Ammon's horn (tissue), 1 donor: ENCODE data around the gene ISL2.

ENCODE experiments used
- DNase-seq: peaks from one replicate; pipeline ENCODE4 v3.0.0-alpha.2; 2016; ENCODE audit warnings: low spot score

Gene ISL2

DNA sequence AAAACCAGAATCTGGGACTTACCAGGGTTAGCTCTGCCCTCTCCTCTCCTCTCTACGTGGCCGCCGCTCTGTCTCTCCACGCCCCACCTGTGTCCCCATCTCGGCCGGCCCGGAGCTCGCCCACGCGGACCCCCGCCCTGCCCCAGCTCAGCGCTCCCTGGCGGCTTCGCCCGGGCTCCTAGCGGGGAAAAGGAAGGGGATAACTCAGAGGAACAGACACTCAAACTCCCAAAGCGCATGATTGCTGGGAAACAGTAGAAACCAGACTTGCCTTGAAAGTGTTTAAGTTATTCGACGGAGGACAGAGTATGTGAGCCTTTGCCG lies 5.4 kb downstream of the ISL2 start:
- no peak for DNase-seq

DNA sequence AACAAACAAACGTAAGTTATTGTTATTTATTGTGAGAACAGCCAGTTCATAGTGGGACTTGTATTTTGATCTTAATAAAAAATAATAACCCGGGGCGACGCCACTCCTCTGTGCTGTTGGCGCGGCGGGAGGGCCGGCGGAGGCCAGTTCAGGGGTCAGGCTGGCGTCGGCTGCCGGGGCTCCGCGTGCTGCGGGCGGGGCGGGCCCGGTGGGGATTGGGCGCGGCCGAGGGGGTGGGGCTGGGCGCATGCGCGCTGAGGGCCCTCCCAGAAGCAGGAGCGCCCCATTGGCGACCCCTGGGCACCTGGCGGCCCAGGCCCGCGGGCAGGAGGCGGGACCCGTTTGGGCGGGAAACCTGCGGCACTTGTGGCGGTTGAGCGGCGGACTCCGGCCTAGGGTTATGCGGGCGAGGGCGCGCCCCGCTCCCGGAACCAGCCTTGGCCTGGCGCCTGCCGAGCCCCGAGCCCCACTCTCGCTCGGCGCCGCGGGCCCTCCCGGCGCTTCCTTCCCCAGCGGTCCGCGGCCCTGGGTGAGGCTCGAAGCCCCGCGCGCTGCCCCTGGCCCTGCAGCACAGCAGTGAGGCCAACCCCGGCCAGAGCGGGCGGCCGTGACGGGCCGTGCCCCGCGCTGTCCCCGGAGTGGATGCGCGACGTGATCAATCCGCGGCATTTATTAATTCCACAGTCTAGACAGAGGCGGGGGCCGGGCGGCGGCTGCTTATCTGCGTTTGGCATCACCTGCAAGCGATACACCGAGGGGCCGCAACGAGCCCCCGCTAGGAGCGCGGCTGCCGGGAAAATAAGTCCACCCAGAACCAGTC lies 6.0 kb downstream of the ISL2 start:
- DNase-seq, result no peak

DNA sequence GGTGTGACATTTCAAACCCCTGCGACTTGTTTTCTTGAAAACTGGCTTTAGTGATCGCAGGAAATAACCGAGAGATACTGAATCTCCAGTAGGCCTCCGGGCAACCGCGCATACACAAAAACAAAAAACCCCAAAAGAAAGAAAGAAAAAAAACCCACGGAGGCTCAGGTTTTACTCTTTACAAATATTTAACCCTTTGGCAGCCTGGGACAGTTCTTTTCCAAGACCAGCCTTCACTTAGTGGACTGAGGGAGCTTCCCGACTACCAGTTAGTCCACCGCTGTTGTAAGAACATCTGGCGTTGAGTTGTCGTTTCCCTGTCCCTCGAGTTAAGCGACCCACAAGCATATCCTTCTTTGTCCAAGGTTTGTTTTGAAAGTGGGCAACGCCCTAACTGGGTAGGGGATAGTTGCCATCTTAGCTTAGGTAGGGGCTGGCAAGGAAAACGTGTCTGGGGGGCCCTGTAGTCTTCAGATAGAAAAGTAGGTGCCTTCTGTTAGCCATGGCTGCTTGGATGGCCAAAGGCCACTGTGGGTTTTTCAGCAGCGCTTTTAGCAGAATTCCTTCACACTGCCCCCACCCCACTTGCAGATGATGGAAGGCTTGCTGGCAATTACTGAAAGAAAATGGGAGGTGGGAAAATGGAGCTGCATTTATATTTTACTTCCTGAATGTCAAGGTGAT lies 6.9 kb downstream of the ISL2 start:
- DNase-seq, result no peak

DNA sequence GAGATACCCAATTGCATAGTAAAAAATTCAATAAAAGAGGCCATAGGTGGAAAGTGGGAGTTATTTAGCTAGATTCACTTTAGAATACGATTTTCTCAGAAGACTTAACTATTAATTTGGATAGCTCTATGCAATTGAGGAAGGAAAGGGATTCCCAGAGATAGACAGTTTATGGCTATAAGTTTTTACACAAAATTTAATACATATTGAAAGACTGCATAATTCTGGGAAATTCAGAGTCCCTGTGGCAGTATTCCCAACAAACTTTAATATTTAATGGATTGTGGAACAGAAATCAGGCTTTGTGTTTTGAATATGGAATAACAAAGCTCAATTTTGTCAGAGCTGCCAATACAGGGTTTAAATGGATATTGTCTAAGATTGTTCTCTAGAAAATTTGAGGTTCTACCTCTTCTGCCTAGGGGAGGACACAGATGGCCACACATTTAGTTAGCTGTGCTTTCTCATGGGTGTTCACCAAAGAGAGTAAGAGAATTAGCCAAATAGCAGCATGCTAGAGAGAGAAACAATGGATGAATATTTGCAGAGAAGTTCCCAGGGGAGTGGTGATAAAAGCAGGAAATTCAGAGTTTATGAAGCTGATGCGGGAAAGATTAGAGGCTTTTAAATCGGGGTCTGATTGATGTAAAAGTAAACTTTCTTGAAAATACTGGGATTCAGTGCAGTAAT lies 8.5 kb downstream of the ISL2 start:
- DNase-seq, result no peak

DNA sequence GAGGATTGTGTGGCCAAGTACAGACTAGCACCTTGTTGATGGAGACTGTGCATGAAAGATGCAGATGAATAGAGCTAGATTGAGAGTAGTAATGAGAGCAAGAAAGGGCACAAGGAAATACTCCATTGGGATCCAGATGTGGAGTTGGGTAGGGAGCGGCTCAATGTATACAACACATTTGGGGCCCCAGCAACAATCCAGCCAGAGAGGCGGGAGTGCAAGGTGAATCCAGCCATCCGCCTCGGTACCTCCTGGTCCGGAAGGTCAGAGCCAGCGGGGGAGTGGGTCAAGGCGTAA lies 9.0 kb downstream of the ISL2 start:
- no peak for DNase-seq

DNA sequence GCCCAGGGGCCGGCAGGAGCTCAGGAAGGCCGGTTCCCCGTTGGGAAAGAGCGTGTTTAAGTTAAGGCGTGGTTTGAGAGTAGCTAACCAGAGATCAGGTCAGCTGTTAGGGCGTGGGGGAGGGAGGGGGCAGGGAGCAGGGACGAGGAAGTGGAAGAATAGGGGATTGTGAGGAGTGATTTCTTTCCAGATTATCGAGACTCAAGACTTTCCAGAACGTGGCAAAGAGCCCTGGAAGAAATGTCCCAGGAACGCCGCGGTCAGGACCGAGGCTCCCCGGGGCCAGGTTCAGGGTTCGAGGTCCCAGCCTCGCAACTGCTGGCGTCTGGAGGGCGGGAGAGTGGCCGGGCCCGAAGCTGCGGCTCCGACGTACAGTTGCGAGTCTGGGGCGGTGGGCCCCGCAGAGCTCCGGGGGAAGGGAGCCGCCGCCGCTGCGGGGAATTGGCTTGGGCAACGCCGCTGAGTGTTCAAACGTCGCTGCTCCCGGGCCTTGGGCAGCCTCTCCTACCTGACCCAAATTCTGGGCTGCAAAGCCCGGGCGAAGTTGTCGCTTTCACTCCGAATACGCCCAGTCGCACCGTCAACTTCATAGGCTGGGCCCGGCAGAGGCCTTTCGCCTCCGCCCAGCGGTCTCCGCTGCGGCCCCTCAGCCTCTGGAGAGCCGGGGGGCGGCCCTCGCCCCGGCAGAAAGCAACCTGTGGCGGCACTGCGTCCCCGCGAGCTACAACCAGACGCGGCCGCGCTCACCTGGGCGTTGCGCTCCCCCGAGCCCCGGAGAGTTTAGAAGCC lies 9.5 kb downstream of the ISL2 start:
- DNase-seq, result no peak

DNA sequence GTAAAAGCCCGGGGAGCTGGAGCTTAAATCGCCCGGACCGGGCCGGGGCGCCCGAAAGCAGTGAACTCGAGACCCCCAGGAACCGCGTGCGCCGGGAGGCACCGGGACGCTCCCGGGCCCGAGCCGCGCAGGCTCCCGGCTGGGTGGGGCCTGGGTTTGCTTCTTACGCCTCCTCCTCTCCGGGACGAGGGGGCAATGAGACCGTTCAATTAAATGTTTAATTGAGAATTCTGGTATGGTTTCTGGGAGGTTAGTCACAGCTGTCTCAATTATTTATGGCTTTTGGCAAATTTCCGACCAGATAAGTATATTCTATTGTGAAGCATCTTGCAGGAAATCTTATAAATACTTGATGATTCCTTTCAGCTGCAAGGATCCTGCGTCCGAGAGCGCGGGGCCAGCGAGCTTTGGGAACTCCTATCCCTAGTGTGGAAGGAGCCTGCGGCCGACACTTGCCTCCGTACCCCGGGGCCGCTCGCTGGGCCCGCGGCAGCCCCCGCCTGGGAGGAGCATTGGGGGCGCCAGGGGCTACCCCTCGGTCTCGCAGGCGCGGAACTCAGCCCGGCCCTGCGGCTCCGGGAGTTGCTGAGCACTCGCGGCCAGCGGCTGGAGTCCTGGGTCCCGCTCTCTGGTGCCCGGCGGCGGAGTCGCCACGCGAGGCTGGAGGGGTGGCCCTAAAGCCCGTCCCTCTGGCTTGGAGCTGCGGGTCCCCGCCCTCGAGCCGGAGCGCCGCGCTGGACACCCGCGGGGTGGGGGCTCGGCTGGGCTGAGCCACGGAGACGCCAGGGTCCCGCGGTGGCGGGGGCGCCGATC lies 10.3 kb downstream of the ISL2 start:
- DNase-seq, result no peak

DNA sequence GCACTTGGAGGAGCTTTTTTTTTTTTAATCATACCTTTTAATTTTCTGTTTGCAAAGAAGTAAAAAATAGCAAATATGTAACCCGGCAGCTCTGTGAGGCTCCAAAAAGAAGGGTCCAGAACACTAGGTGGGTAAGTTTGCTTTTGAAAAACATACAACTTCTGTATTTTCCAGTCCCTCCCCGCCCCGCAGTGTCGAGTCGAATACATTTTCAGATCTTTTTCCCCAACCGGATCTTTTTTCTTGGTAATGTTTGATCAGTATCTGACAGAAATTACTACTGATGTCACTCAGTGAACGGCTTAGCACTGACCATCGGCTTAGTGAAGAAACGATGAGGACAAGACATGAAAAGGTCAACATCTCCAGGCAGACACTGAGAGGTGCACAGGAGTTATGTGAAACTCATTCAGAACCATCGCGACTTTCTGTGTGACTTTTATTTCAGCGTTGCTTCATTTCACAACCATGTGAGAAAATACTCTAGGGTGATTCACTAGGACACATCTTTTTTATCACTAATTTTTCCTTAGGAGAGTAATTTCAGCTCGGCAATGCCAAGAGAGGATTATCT lies 11.0 kb downstream of the ISL2 start:
- no peak for DNase-seq

DNA sequence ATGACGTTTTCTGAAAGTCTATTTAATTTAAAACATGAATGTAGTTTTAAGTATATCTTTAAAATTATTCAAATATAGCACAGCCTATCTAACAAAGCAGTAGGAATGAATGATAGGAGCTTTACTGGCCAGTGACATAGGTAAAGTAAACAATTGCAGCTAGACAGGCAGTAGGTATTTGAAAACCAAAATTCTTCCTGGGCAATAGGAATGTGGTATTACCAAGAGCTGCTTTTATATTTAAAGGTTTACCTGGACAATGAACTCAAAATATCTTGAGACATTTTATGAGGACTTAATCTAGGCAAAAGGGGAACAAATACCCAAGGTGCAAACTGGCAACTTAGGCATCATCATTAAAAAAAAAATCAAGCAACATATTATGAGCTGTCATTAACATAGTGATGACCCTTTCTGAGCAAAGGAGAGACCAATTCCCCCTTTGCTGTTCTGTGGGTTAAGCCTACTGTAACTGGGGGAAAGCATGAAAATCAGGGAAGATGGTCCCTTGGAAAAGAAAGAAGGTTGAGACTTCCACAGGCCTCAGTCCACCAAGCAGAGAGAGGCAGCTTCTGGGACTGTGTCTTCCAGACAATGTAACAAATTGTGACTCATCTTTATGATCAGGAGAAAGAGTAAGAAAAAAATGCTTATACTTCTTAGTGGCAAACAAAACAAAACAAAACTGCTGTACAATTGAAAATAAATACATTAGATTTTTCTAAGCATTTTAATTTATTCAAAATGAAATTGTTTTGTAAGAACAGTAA lies 12.9 kb downstream of the ISL2 start:
- no peak for DNase-seq

DNA sequence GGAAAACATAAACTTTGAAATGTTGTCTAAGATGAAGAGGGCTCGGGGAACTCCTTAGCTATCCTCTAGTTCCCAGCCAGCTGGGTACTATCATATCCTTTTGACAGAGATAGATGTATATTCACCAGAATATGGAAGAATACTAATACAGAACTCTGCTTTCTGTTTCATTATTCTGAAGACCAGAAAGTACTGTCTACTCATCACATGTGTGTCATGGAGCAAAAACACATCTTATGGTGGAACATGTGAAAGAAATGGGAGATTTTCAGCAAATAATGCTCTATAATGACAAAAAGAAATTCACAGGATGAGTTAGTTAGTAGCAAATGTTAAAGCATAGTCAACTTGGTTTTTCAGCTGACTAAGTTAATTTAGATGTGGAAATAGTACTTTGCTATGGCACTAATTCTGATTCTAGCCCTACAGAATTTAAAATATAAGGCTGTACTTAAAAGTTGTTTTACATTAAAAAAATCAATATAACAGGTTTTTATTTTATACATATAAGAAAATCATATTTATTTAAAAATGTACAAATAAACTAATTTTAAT lies 16.5 kb downstream of the ISL2 start:
- no peak for DNase-seq

DNA sequence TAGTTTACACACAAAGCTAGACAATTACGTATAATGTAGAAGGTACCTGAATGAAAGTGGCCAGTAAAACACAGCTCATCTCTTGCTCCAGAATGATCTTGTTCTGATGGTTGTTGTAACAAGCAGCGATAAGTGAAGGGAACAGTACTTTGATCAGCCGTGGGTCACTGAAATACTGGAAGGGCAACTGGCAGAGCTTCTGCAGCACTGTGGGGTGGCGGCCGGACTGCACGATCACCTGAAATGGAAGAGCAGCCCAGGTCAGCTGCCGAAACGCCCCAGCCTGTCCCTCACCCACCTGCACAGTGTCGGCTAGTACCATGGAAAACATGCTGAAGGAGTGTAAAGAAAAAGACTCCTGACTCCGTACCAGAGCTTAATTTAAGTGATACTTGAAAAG lies 17.3 kb downstream of the ISL2 start:
- DNase-seq, result no peak

DNA sequence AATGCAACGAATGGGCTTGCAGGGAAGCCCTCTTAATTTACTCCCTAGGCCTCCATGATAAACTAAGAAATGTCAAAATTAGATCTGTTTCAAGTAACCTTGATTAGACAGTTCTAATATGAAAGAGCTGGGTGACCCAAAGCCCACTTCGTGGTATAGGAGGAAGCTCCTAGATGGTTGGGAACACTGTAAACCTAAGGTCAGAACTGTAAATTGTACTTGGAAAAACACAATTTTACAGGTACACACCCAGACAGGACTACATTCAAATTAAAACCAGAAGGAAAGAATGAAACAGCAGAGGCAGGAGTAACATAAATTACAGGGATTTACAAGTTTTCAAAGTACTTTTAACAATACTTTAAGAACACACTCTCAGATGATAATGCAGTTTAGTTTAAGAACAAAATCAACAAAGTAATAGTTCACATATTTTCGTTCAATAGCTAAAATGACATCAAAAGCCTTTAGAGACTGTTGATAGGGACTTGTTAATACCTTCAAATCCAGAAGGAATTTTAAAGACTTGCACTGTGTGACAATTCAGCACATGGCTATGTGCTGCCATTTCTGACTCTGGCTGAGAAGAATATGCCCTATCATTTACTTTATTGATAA lies 18.4 kb downstream of the ISL2 start:
- no peak for DNase-seq

DNA sequence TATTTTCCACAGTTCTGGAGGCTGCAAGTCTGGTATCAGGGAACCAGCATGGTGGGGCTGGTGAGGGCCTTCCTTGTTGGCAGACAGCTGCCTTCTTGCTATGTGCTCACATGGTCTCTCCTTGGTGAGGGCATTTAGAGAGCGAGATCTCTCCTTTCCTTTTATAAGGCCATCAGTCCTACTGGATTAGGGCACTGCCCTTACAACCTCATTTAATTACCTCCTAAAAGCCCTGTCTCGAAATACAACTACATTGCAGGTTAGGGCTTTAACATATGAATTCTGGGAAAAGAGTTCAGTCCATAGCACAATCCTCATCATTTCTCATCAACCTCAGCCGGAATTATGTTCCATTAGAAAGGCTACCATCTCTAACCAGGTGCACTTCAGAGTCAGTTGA lies 21.9 kb downstream of the ISL2 start:
- DNase-seq, result no peak

DNA sequence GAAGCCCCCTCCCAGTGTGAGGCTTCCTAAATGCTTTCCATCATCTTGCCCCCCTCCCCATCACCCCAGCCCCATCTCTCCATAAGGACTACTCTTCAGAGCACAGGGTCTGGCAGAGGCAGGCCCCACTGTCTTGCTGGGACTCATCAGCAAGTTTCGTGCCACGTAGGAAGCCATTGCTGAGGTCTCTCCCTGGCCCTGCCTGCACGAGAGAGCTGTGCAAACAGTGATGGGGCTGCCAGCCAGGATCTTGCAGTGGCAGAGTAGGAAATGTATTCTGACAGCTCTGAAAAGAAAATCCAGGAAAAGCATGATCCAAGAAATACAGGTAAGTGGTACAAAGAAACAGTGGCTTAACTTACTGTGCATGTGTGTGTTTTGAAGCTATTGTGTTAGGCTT lies 22.6 kb downstream of the ISL2 start:
- DNase-seq, result no peak

DNA sequence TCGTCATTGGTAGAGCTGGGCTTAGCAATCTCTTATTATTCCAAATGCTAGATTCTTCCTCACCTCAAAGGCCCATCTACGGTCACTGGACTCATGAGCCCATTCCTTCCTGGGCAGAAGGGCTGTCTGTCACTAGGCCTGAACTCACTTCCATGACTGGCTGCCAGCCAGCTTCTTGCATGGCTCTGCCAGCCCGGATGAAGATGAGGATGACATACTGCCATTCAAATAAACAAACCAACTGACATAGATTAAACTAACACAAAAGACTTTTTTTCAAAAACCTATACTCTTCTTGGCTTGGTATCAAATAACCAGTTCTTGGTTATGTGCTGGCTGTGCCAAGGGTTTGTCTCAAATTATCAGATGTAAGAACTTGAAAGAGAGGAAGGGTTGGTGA lies 23.8 kb downstream of the ISL2 start:
- no peak for DNase-seq

DNA sequence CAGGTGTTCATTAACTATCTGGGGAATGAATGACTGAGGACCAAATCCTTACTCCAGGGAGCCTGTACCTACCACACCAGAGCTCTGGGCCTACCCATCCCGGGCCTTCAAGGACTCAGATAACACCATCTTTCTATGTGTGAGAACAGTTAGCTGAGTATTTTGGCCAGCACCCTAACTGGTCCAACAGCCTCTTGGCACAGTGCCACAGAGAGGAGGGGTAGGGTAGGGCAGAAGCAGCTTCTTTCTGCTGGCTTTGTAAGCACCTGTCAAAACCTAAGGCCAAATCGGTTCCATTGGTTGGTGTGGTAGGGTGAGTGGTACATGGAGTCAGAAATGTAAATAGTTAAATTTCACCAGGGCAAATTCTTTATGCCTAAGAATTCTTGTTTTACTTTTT lies 26.7 kb downstream of the ISL2 start:
- no peak for DNase-seq

DNA sequence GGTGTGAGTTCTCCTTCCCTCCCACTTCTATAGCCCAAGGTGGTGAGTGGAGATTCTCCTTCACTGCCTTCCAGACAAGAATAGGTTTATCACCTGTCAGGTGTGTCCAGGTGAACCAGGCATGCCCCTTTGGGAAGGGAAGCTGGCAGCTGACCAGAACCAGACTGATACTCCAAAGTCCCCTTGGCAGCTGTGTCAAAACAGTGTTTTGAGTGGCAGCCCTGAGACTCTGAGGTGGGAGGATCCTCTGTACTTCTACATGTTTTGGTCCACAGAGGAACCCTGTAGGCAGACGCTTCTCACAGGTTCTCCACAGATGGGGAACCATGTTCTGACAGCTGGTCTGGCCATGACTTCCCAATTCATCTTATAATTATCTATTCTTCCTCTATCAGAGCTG lies 30.1 kb downstream of the ISL2 start:
- DNase-seq, result no peak

DNA sequence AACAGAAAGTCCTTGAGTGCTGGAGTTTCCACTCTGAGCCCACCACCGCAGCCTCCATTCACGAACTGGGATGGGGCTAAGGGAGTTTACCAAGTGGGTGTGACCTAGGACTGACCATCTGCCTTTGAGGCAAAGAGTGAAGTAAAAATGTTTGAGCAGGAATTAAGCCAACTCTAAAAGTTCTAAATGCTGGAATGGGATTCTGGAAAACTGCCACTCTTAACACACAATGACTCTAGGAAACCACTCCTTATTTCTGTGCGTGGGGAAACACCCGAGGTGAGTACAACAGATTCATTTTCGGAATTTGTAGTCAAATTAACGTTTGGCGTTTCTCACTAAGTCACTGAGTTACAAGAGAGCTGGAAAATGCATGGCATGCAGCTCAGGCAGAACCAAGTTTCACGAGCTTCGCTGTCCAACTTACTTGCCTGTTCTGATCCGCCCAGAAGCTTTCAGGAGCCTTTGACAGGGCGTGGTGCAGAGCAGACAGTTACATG lies 31.6 kb downstream of the ISL2 start:
- DNase-seq, result no peak

DNA sequence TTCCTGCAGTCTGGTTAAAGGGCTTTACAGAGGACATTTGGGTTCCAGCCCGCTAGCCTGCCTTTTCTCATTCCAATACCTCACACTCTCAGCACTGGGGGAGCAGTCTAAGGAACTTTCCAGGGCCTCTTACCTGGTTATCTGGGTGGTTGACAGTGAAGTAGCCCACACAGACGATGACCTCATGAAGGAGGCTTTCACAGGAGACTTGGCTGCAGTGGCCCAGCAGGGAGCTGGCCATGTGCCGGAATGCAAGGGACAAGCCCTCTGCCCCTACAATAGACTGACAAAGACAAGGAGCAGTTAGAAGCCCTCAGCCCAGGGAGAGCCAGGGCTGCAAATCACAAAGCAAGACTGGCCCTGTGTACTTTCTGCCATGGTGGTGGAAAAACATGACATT lies 39.5 kb downstream of the ISL2 start:
- no peak for DNase-seq

DNA sequence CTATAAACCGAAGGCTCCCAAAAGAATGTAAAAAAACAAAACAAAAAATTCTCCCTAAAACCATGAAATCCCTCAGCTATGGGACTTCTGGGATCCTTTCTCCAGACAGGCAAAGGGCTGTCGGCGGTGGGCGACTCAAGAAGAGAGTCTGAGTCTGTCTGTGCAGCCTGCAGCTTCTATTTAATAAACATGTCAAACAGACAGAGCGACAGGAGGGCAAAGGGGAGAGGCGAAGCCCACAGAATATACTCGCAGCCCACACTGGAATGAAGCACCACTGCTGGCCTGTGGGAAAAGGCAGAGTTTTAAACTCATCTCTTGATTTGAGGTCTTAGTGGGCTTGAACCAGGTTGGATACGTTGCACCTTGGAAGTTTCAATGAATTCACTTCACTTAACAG lies 40.2 kb downstream of the ISL2 start:
- DNase-seq, result no peak
